Endometrial microvascular endothelial cells (primary cell): ENCODE data around the gene MXD4. TPM values are rescaled to one million over a fixed set of nuclear protein-coding genes. Genes with fewer than 3 reads are reported as not detected.

Experiments used
- in situ Hi-C: cut with HindIII; loops from 2 replicates; pipeline ENCODE4 v1.10.0; 2017; ENCODE audit warnings: low sequenced_read_pairs, low pct_unique_long_range_greater_than_20kb; ENCODE audit errors: inconsistent ontology term
- total RNA-seq: library from RNA; depleted of rRNA; stranded (reverse); fragments of >200 nt; gene quantifications from one replicate; pipeline ENCODE4 v1.2.3, GENCODE V29; 2015; ENCODE audit errors: inconsistent ontology term

The MXD4 gene
- total RNA-seq, 1 donor from 2014 or later, result 77.6 TPM

DNA sequence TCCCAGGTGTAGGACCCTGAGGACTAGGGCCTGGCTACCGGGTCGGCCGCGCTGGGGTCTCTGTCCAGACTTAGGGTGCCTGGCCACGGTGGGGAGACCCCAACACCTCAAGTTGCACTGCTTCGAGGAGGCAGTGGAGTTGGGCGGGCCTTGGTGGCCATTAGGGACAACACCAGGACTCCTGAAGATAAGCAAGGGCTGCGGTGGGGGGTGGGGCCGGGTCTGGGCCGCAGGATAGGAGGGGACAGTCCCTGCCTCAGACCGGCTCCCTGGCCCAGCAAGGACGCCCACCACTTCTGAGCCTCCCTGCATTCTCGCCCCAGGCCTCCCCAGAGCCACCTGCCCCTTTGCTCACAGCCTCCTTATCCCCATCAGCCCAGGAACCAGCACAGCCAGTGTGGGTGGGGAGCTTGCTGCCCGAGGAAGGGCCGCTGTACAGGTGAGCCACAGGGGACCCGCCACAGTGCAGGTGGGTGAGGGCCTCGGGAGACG is 5.5 kb upstream of the MXD4 start:
- in situ Hi-C loops, result no loop called here

DNA sequence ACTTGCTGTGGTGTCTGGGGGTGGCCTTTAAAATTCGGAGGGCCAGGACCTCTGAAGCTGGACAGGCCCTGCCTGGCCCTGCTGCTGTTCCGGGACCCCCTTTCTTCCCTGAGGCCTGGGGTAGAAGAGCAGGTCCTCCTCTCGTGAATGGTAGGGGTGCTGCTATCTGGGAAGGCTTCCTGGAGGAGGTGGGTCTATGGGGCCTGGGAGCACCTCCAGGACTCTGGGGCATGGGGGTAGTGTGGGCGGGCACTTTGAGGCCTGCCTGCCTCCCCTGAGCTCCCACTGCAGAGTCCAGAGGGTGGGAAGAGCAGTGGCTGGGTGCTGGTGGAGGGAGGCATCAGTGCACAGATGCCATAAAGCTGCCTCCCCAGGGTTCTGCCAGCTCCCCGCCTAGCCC is 4.9 kb upstream of the MXD4 start:
- in situ Hi-C loops, result no loop called here

DNA sequence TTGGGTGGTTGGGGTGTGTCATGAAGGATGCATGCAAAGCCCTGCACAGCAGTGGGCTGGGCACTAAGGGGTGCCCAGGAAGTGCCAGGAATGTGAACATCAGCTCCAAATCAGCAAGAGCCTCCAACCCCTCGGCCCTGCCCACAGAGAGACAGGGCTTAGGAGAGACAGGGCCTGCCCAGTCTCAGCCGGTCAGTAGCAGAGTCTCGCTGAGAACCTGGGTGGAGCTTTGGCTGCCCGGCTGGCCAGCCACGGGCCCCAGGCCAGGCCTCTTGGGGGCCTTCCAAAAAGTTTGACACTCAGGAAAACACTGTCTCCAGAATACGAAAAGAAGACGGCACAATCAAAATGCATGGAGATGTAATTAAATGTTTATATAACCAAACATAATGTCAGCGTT is 4.3 kb upstream of the MXD4 start:
- in situ Hi-C loops, result no loop called here

DNA sequence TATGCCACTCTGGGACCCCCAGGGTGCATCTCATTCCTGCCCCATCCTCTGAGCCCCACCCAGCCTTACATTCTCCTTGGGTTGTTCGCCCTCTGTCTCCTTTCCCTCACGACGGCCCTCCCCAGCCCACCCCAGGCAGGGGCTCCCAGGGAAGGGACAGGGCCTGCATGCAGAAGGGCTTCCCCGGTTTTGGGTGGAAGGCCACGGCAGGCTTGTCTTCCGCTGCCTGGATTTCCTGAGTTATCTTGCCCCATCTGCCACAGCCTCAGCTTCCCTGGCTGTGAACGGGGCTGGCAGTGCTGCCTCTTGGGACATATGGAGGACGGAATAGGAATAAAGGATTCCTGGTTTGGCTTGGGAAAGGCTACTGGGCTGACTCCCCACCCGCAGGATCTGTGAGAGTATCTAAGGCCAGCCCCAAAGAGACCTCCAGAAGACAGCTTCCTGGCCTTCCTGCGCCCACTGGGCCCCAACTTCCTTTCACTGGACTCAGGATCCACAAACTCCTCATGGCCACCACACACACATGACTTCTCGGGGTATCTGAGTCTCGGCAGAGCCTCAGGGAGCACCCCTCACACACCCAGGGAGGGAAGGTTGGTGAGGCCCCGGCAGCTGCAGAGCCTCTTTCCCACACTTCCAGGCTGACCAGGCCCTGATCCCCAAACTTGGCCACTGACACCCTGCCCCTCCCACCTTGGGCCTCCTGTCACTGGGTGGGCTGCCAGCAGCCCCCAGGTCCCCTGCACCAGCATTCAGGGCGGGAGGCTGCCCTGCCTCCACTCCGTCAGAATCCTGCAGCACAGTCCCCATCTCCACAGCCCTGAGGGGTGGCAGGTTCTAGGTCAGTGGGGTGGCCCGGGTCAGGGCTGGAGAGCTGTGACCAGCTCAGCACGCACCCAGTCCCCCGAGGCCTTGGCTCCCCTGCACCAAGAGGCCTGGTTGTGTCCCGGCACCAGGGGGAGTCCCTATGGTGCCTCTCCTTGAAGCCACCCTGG is 3.5 kb upstream of the MXD4 start:
- in situ Hi-C loops, result no loop called here

DNA sequence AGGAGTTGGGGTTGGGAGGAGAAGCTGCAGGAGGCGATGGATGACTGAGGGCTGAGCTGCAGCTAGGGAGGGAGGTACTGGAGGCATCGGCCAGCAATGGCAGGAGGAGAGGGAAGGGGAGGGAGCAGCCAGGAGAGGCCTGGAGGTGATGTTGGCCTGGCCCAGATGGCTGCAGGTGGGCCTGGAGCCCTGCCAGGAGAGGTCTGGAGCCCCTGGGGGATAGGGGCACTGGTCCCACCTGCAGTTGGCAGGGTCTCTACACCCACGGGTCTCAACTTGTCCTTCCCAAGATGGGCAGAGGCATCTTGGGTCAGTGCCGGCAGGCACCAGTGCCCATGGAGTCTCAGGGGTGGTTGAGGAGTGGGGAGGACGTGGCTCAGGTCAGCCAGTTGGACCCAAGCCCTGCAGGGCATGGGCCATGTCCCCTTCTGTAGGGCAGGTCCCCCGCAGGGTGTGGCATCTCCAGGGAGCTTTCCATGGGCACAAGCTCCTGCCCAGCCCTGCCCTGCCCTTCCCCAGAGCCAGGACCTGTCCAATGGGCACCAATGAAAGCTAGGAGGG is 2.7 kb upstream of the MXD4 start:
- in situ Hi-C loops, result no loop called here

- in situ Hi-C loops, result no loop called here
Observed at GRCh38 chr4:2263926-2264321, 2.0 kb upstream of the MXD4 start.

- in situ Hi-C loops, result no loop called here
Observed at GRCh38 chr4:2262944-2263250, 988 bp upstream of the MXD4 start.

- in situ Hi-C loops, result no loop called here
Observed at GRCh38 chr4:2262145-2262943, 435 bp upstream of the MXD4 start.

GRCh38 chr4:2261110-2261852 is 628 bp downstream of the MXD4 start:
- in situ Hi-C loops, result no loop called here

- in situ Hi-C loops, result no loop called here
Observed at GRCh38 chr4:2260344-2261109, 1.4 kb downstream of the MXD4 start.

- in situ Hi-C loops, result no loop called here
Observed at GRCh38 chr4:2259541-2260343, 2.2 kb downstream of the MXD4 start.

DNA sequence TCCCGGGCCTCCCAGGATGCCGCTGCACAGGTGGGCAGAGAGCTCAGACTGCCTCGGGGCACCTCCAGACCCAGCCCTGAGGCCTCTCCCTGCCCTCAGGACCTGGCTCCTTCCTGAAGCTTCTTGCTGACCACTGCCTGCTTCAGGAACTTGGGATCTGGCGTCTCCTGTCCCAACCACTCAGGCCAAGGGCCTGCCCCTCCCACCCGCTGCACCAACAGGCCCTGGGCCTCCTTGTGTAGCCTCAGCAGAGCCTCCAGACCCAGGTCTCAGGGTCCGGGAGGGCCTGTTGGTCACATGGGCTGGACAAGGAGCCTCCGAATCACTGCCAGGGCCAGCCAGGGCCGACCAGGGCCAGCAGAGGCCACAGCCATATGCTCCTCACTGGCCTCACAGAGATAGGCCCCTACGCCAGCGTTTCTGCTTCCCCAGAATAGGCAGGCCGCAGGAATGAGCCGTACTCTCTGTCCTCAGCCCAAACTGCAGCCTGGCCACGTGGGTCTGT is 2.8 kb downstream of the MXD4 start:
- in situ Hi-C loops, result no loop called here

GRCh38 chr4:2258091-2259035 is 3.5 kb downstream of the MXD4 start:
- in situ Hi-C loops, result no loop called here

- in situ Hi-C loops, result no loop called here
Observed at GRCh38 chr4:2257361-2258081, 4.4 kb downstream of the MXD4 start.

GRCh38 chr4:2256781-2257191 is 5.1 kb downstream of the MXD4 start:
- in situ Hi-C loops, result no loop called here
